SK-MEL-5 (cell line): ENCODE data around the gene PRXL2B. TPM values are rescaled to one million over a fixed set of nuclear protein-coding genes. Genes with fewer than 3 reads are reported as not detected.
"Not testable (repeated sequence)": the region's sequence is repeated elsewhere in the genome, so short reads cannot be mapped to it uniquely, and the experiment has no call there.

Source experiments
- DNase-seq: peaks from one replicate; pipeline ENCODE4 v3.0.0-alpha.2; 2016; ENCODE audit warnings: low read depth, low spot score
- in situ Hi-C: cut with HindIII; loops from 2 replicates; pipeline ENCODE4 v1.10.0; 2016; ENCODE audit warnings: low sequenced_read_pairs, high pct_unique_total_duplicates, low pct_unique_long_range_greater_than_20kb
- total RNA-seq: library from RNA; depleted of rRNA; stranded (reverse); fragments of >200 nt; shearing (Covaris generic); gene quantifications from 2 replicates; pipeline ENCODE4 v1.2.3, GENCODE V29; 2014

PRXL2B gene
- total RNA-seq, 1 experiment from 2014 or later, result 11.4 TPM

GRCh38 chr1:2574350-2574749, 12.2 kb upstream of the PRXL2B start:
- DNase-seq, result peak; percentile 45
- in situ Hi-C loops, result no loop called here

DNA sequence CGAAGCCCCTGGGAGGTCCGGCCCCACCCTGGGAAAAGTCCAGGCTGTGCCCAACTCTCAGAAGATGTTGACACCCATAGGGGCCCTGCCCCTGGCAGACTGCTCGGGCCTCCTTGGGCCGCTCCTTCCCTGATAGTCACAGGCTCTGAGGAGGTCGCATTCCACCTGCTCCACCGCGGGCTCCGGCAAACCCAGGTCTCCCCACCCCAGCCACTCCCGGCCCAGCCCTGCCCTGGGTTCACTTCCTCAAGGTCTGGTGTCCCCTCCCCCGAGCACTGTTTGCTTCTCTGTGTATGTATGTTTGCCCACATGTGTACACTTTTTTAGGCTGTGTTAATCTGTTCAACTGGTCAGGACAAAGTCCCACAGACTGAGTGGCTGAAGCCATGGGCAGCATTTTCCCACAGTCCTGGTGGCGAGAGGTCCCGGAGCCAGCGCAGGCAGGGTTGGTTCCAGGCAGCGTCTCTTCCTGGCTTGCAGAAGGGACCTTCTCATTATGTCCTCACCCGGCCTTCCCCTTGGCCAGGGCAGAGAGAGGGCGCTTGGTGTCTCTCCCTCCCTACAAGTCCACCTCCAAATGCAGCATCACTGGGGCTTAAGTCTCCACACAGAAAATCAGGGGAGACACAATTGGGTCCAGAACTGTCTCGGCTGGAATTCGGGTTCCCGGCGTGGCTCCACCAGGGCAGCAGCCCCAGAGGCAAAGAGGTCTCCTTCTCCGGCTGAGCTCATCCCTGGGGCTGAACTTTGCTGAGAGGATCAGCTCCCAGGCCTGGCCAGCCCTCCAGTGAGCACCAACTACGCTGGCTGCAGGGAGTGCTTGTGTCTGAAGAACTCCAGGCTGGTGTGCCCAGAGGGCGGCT, 10.5 kb upstream of the PRXL2B start:
- no peak for DNase-seq
- in situ Hi-C loops, result no loop called here

DNA sequence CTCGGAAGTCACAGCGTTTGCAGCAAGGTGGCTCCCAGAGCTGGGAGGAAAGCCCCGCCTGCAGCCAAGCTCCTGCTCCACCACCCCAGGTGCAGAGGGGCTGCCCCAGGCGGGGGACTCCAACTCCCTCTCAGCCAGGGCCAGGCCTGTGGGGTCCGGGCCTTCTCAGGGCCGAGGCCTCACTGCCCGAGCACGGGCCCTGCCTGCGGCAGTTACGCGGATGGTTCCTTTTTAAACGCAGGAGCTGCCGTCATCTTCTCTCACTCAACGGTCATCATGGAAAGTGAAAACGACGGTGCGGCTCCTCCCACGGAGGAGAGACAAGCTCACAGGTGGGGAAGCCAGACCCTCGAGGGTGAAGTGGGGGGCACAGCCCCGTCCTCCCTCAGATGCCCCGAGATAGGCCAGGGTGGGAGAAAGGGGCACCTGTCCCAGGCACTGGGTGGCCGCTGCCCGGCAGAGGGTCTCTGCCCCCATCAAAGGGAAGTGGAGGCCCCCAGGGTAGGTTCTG, 9.0 kb upstream of the PRXL2B start:
- DNase-seq, in situ Hi-C loops: not testable (repeated sequence)

GRCh38 chr1:2578758-2579118, 7.8 kb upstream of the PRXL2B start:
- in situ Hi-C loops, result no loop called here
- DNase-seq, result no peak

DNA sequence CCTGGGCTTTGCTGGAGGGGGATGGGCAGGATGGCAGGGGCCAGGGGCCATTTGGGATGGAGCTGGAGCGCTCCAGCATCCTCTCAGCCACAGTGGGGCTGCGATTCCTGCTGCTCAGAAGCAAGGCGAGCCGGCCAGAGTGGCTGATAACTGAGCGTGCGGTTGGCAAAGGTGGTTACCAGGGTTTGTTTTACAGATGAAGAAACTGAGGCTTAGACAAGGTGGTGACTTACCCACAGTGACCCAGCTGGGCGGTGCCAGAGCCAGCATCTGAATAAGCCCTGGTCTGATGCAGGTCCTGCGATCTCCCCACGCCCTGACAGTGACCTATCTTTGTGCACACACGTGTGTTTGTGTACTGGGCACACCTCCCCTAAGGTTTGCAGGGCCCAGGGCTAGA, 5.9 kb upstream of the PRXL2B start:
- in situ Hi-C loops, result no loop called here
- no peak for DNase-seq

DNA sequence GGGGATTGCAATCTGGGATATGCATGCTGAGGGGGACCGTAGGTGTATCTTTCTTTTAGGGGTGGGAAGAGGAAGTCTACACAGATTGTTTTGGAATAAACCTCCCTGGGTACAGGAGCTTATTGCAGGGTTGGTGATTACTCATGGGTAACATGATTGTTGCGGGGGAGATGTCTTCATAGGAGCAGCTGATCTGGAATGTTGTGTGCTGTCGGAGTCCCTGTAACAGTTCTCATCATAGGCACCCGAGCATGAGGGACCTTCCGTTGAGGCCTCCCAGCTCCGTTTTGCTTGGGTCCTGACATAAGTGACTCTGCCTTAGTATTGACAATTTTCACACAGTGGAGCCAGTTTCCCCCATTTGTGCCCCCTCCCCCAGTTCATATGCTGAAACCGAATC, 4.2 kb upstream of the PRXL2B start:
- in situ Hi-C loops, result no loop called here

DNA sequence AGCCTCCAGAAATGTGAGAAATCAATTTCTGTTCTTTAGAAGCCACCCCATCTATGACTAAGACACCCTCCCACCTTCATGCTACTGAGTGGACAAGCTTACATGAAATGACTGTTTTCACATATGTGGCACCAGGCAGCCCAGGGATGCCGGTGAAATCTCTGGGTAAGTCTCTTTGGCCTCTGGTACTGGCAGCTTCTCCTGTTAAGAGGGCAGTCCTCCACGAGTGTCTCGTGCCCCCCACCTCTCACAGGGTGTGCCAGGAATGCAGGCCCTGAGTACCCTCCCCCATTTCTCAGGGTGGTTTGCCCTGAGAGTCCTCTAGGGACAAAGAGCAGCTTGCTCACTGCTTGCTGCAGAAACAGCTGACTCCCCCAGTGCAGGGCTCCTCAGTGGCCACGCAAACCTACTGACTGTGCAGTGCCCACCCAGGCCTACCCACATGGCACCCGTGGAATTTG, 3.2 kb upstream of the PRXL2B start:
- no peak for DNase-seq
- in situ Hi-C loops, result no loop called here

More for the DNA sequence above, 4.2 kb upstream of the PRXL2B start:
- no peak for DNase-seq

DNA sequence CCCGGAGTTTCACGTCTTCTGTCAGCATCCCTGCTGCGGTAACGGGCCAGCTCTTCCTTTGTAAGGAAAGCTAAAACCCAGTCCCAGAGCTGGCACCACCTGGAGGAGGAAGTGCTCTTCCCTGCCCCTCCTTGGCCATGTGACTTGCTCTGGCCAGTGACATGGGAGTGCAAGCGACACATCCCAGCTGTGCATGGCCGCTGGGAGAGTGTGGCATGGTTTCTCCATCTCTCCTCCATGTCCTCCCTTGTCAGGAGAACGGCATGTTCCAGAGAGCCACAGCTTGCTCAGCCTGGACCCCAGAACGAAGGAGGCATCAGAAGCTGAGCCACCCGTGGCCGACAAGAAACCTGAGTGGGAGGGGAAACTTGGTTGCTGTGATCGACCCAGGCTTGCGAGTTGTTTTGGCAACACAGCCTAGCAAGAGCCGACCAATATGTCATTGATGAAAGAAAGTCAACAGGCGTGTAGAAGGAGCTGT, 2.7 kb upstream of the PRXL2B start:
- no peak for DNase-seq
- in situ Hi-C loops, result no loop called here

- no peak for DNase-seq
- in situ Hi-C loops, result no loop called here
Measured at GRCh38 chr1:2584686-2585317, 1.8 kb upstream of the PRXL2B start.

DNA sequence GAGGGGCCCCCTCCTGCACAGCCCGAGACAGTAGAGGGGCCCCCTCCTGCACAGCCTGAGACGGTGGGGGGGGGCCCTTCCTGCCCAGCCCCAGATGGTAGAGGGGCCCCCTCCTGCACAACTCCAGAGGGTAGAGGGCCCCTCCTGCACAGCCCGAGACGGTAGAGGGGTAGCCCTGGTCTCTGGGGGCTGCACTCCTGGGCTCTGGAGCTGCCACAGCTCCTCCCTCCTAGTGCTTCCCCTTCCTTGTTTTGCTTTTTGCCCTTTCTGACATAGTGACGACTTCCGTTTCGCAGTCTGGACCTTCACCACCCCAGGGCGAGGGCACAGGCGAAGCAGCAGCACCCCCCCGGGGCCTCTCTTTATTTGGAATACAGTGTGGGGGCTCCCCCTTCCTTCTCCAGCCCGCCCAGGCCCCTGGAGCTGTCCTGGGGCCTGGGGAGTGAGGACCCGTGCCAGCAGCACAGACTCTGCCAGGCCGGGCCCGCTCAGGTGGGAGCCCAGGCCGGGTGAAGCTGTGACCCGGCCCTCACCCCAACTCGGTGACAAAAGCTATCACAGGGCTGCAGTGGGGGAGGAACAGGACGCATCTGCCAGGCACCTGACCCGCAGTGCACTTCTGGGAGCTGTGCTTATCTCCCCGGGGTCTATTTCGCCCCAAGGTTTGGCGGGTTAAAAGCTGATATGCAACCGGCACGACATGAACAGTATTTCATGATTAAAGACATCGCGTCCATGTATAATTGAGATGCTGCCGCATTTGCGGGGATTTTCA, 1.1 kb upstream of the PRXL2B start:
- DNase-seq, result peak; percentile 52
- in situ Hi-C loops, result no loop called here

- in situ Hi-C loops, result no loop called here
- no peak for DNase-seq
Measured at GRCh38 chr1:2587071-2587859, 688 bp downstream of the PRXL2B start.

GRCh38 chr1:2587860-2588571, 1.4 kb downstream of the PRXL2B start:
- no peak for DNase-seq
- in situ Hi-C loops, result no loop called here

DNA sequence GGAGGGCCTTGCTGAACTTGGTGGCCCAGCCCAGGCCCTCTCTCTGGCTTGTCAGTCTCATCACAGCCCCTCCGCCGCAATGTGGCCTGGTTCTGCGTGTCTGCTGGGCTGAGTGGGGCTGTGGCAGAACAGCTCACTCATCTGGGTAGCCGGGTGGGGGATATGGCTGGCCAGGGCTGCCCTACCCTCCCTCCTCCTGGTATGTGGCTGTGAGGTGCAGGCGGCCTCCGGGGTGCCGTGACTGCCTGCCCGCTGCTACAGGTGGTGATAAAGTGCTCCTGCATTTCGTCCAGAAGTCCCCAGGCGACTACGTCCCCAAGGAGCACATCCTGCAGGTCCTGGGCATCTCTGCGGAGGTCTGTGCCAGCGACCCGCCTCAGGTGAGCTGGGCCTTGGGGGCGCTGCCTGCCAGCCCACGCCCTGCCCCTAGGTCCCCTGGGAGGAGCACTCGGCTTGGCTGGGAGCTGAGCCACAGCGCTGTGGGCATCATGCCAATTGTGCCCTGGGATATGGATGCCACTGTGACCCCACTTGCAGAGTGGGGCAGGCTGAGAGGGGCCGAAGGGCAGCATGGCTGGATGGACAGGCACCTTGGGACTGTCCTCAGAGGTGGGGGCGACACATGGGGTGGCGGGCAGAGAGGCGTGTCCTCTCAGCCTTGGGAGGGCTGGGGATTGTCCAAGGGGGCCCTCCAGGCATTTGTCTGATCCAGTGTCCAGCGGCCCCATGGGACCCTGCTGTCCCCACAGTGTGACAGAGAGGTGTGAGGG, 2.3 kb downstream of the PRXL2B start:
- in situ Hi-C loops, result no loop called here
- no peak for DNase-seq

GRCh38 chr1:2589431-2590232, 3.1 kb downstream of the PRXL2B start:
- in situ Hi-C loops, result no loop called here
- no peak for DNase-seq
